NCI-H345 treated with DMSO at 0.1 percent for 48 hours (cell line): Measurements from ENCODE around the gene OR56A3.

Experiments
- DNase-seq: peaks from one replicate; lab custom pipeline; 2025; ENCODE audit not compliant: unreplicated experiment; lab: John Stamatoyannopoulos, UW

Gene OR56A3

DNA sequence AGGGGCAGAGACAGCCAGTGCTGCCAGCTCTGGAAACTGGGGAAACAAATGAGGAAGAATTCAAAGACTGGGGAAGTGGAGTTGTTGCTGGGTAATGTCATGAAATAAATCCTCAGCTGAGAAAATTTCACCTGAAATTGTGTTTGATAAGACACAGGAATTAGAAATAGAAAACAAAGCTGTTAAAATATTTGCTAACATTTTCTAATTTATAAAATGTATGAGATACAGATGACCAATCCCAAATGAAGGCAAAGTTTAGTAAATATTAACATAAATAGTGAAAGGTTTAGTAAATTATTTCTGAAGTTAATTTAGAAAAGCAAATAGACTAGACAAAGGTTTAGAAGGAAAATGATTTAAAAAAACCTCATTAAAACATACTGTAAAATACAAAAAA is 26.3 kb downstream of the OR56A3 start, which contains the start of gene OR56A5:
OR56A5 (minus strand) TSS at position 101 of the 400 bp plus-strand sequence; CDS start at position 101, 0 bp downstream.
- no peak for DNase-seq

DNA sequence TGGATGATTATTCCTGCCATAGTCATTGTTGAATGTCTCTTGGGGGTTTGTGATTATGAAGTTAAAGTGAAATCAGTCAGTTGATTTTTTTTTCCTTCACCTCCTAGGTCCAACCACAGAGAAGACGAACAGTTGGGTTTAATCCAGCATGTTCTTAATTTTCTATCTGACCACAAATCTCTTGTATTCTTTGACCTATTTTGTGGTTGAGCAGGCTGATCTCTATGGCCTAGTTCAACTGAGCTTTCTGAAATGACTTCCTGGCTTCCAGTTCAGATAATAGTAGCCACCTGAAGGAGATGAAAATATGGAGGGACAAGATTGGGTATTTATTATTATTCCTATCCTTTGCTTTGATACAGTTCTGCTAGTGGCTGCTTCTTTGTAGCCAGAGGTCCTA is 31.5 kb downstream of the OR56A3 start:
- no peak for DNase-seq

DNA sequence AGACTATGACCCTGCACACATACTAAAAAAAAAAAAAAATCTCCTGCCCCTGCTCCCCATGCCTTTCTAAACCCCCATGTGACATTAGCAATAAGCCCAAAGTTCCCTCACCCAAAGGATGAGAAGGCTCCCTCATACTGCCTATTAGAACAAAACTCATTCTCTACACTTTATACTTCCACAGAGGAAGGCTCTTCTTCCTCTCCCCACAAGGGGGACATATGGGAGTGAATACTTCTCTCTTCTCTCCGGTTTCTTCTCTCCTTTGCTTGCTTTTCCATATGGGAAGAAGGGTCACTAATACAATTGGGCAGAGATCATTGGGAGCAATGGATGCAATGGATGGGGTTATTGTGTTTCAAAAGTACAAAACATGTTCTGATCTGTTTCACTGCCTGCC is 41.4 kb downstream of the OR56A3 start:
- DNase-seq, result no peak

DNA sequence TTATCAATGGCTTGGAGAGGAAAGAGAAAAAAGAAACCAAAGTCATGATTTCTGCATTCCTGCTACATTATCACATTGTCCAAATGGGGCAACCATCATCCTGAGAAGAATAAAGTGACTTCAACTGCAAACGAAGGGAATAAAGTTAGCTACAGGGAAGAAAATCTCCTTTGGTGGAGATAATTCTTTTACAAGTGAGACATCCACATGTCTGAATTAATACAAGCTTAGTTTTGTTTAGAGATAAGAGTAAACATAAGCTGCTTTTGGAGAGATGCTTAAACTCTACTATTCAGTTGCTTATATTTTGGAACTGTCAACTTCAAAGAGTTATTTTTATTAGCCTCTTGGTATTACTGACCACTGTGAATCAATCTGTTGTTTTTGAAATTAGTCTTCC is 44.8 kb downstream of the OR56A3 start, which contains the start of gene OR52L1:
OR52L1 (minus strand) TSS at position 101 of the 400 bp plus-strand sequence; CDS start at position 46, 55 bp downstream.
- no peak for DNase-seq

DNA sequence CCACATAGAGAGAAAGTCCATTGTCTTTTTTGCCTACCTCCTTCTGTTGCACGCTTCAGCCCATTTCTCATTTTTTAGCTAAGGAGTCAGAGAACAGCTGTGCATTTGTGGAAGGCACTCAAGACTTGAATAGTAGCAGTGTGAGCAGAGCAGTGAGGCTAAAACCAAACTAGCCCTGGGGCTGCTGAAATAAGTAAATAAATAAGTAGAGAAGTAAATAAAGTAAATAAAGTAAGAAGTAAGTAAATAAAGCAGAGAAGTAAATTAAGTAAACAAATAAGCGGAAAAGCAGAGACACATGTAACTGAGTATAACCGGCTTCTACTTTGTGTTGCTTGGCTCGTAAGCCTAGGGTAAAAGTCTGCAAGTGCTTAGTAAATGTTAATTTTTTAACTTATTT is 47.2 kb downstream of the OR56A3 start:
- DNase-seq, result no peak

DNA sequence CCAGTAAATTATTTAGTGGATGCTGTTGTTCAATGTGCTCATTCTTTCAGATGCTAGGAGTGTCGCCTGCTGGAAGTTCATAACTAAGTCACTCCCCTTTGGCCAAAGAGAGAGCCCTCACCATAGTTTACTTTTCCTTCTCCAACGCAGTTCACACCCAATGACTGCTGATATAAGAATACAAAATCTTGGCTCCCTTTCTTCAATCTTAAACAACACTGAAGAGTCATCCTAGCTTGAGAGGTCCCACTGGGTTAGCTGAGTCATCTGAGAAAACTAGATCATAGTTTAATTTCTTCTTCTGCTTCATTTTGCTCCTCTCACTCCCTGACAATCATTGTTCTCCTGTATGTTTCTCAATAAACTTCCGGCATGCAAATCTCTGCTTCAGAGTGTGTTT is 50.1 kb downstream of the OR56A3 start:
- DNase-seq, result no peak

DNA sequence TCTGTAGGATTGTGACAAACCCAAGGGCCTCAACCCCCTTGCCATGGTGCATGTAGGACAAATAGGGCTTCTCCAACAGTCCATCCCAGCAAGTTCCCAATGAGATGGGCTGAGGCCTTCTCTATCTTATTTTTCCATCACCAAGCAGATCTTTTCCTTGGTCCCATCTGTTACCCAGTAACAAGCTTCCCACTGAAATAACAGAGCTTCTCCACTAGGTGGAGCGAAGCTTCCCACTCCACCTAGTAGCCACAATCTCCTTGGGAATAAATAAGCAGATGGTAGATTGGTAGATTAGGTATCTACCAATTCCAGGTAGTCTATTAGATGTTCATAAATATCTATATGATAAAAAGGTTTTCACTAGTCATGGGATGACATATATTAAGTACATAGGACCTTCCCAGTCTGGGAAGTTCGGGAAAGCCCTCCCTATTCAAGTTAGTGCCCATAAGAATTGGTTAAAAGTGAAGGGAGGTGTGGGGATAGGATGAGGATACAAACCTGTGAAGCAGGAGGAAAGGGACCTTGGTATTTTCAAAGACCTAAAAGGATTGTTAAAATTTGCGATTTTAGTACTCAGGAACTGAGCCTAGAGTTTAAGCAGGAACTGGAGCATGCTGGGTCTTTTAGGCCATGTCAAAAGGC is 50.7 kb downstream of the OR56A3 start:
- DNase-seq, result peak; percentile 0

DNA sequence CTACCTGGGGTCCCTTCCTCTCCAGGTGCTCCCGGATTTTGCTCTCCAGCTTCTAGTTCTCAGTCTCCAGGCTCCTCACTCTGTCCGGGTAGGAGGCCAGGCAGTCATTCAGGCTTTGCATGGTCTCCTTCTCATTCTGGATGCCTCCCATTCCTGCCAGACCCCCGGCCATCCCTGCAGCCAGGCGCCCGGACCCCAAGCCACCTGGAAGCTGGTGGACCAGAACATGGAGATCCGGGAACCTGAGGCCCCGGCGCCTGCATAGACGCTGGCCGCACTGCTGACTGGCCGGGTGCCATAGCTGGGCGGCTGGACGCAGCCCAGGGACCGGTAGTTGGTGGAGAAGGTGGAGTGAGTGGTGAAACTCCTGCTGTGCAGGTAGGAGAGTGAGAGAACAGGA is 52.7 kb downstream of the OR56A3 start:
- DNase-seq, result no peak
